Esophagus squamous epithelium (tissue), 5 donors: ENCODE data around the gene C19orf85. TPM values are rescaled to one million over a fixed set of nuclear protein-coding genes. Genes with fewer than 3 reads are reported as not detected.
"Not testable (repeated sequence)": the region's sequence is repeated elsewhere in the genome, so short reads cannot be mapped to it uniquely, and the experiment has no call there.

Experiments used
- DNase-seq: peaks from one replicate; lab custom pipeline; 2025; lab: John Stamatoyannopoulos, UW
- H3K27ac ChIP-seq, 4 donors: fragments of 200-600 bp; sonication (generic); one replicate each; pipeline ENCODE4 v1.5.1; 2016 to 2019; ENCODE audit warnings: mild to moderate bottlenecking in 1 of 4
- H3K27me3 ChIP-seq, 4 donors: fragments of 200-600 bp; sonication (generic); 1 replicate in 3 of 4; 2 replicates in 1 of 4; pipeline versions ENCODE4 v1.5.1 to v1.6.0; 2017 to 2021; ENCODE audit warnings: antibody characterized with exemption in 1 of 4
- H3K36me3 ChIP-seq, 3 donors: fragments of 200-600 bp; sonication (generic); one replicate each; pipeline ENCODE4 v1.5.1; 2016 to 2019
- H3K4me1 ChIP-seq, 3 donors: fragments of 200-600 bp; sonication (generic); one replicate each; pipeline ENCODE4 v1.5.1; 2017 to 2019
- H3K4me3 ChIP-seq, 4 donors: fragments of 200-600 bp; sonication (generic); 1 replicate in 3 of 4; 2 replicates in 1 of 4; pipeline ENCODE4 v1.5.1; 2016 to 2019; ENCODE audit warnings: mild to moderate bottlenecking in 2 of 4, moderate library complexity in 1 of 4
- H3K9me3 ChIP-seq, 3 donors: fragments of 200-600 bp; sonication (generic); one replicate each; pipeline ENCODE4 v1.5.1; 2016 to 2019
- CTCF ChIP-seq, 6 experiments: fragments of 450-650 bp in 4 of 6; fragments of 200-600 bp in 2 of 6; sonication (generic) in 2 of 6; IDR thresholded peaks; one replicate each; pipeline ENCODE4 v1.5.1; 2016 to 2019; ENCODE audit warnings: antibody characterized with exemption in 6 of 6, mild to moderate bottlenecking in 4 of 6, moderate library complexity in 4 of 6
- POLR2A ChIP-seq, 4 donors: fragments of 450-650 bp; IDR thresholded peaks; one replicate each; pipeline ENCODE4 v1.6.1; 2017; ENCODE audit warnings: antibody characterized with exemption in 4 of 4, mild to moderate bottlenecking in 4 of 4, moderate library complexity in 3 of 4
- WGBS, 2 donors: methylation state at CpG; one replicate each; pipeline ENCODE4 v1.1.5; 2018; 5-methylcytosine and 5-hydroxymethylcytosine counted together
- intact Hi-C: fragments of 100-400 bp; cut with DNase I; formaldehyde crosslinking; loops from one replicate; pipeline ENCODE4 v1.15.0; 2022
- total RNA-seq, 4 donors: library from RNA; depleted of rRNA; stranded (reverse); fragments of >200 nt; gene quantifications; one replicate each; pipeline ENCODE4 v1.1.0, GENCODE V29; 2016
- donor health status: DM: yes; HTN: yes; CAD: no.

C19orf85 gene
- total RNA-seq, 4 donors from 2014 or later = not detected

- Histone ChIP-seq H3K4me1 (peaks cover 0 to 21% (median 3%) of the 10 kb centered on the region in 3 donors), H3K27me3 (peaks cover 0 to 21% (median 0%) of the 10 kb centered on the region in 4 donors), H3K9me3 (no peaks in the 10 kb centered on the region), H3K27ac (no peak overlapping the region), H3K4me3 (no peak overlapping the region), H3K36me3 (peaks cover 0 to 5% (median 0%) of the 10 kb centered on the region in 3 donors)
- intact Hi-C loops = no loop called here
- TF ChIP-seq POLR2A (IDR thresholded peaks at IDR 0.05) (no peak), CTCF (IDR thresholded peaks at IDR 0.05) (no peak)
- no peak for DNase-seq
- 63 to 81% methylated on average over 4 to 13 of the region's 13 CpGs for WGBS, 2 donors
These were observed 33.2 kb upstream of the C19orf85 start for GRCh38 chr19:55497763-55498162.

GRCh38 chr19:55496820-55497219 is 32.3 kb upstream of the C19orf85 start:
- H3K27ac ChIP-seq, H3K4me3 ChIP-seq, H3K9me3 ChIP-seq, H3K36me3 ChIP-seq, intact Hi-C loops, DNase-seq: not testable (repeated sequence)
- WGBS, 2 donors = 73 to 83% methylated on average over 10 of the region's 10 CpGs
- Histone ChIP-seq H3K27me3 (peaks cover 0 to 24% (median 0%) of the 10 kb centered on the region in 4 donors), H3K4me1 (peaks cover 4 to 31% (median 11%) of the 10 kb centered on the region in 3 donors)

GRCh38 chr19:55495646-55496349 is 31.2 kb upstream of the C19orf85 start:
- Histone ChIP-seq H3K9me3 (no peaks in the 10 kb centered on the region), H3K4me1 (peaks cover 10 to 41% (median 16%) of the 10 kb centered on the region in 3 donors), H3K4me3 (no peak overlapping the region), H3K27ac (no peak overlapping the region), H3K36me3 (no peaks in the 10 kb centered on the region), H3K27me3 (peaks cover 0 to 32% (median 0%) of the 10 kb centered on the region in 4 donors)
- DNase-seq = no peak
- intact Hi-C loops = no loop called here
- TF ChIP-seq POLR2A (IDR thresholded peaks at IDR 0.05) = no peak
- WGBS, 2 donors = 53 to 62% methylated on average over 4 to 8 of the region's 11 CpGs

GRCh38 chr19:55494172-55494761 is 29.7 kb upstream of the C19orf85 start:
- WGBS, 2 donors = 53 to 59% methylated on average over 7 to 10 of the region's 22 CpGs
- peak overlapping the region; percentile 42 to 74 (median 58) for H3K27ac ChIP-seq
- H3K4me3 ChIP-seq = peak overlapping the region in 3 of 4 donors; percentile 15 to 48 (median 22)
- DNase-seq = no peak
- peaks cover 0 to 39% (median 0%) of the 10 kb centered on the region in 4 donors for H3K27me3 ChIP-seq
- intact Hi-C loops = no loop called here
- peaks cover 12 to 47% (median 16%) of the 10 kb centered on the region in 3 donors for H3K4me1 ChIP-seq
- TF ChIP-seq POLR2A (IDR thresholded peaks at IDR 0.05) (no peak), CTCF (IDR thresholded peaks at IDR 0.05) (no peak)
- H3K9me3 ChIP-seq = no peaks in the 10 kb centered on the region
- no peaks in the 10 kb centered on the region for H3K36me3 ChIP-seq

- H3K4me1 ChIP-seq = peaks cover 15 to 53% (median 16%) of the 10 kb centered on the region in 3 donors
- WGBS, 2 donors = 20 to 32% methylated on average over 1 to 7 of the region's 38 CpGs
- peaks cover 0 to 43% (median 0%) of the 10 kb centered on the region in 4 donors for H3K27me3 ChIP-seq
- DNase-seq = no peak
- no peaks in the 10 kb centered on the region for H3K9me3 ChIP-seq
- H3K36me3 ChIP-seq = no peaks in the 10 kb centered on the region
- H3K4me3 ChIP-seq = peak overlapping the region in 2 of 4 donors; percentile 22 to 48
- no peak for TF ChIP-seq CTCF (IDR thresholded peaks at IDR 0.05)
- TF ChIP-seq POLR2A (IDR thresholded peaks at IDR 0.05) = no peak
- intact Hi-C loops = no loop called here
- peak overlapping the region; percentile 34 to 74 (median 58) for H3K27ac ChIP-seq
These were observed 29.2 kb upstream of the C19orf85 start for GRCh38 chr19:55493645-55494171.
